ENCODE data around the gene TRPM5. TPM values are rescaled to one million over a fixed set of nuclear protein-coding genes. Genes with fewer than 3 reads are reported as not detected.
A peak's percentile ranks its signal among the peaks of the same experiment; 100 is the strongest.

TRPM5 gene
- total RNA-seq, 1 donor from 2014 or later: not detected

DNA sequence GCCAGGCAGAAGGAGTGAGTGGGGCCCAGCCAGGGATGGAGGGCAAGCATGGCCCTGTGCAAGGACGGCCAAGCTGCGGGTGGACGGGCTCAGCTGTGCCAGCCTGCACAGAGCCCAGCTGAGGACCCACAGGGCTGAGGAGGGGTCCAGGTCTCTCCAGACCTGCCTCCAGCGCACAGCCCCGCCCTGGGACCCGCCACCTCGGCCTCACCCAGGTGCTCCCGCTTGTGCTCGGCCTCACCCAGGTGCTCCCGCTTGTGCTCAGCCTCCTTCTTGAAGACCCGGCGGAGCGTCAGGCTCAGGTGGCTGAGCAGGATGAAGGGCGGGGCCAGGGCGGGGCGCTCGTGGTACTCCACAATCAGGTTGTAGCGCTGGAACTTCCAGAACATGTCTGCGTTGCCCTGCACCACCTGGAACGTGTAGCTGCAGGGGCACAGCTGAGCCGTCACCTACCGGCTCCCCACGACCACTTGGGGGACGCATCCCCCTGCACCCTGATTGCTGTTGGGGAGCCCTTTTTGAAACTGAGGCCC, 37.4 kb downstream of the TRPM5 start:
- ATAC-seq (no peak), DNase-seq (no peak)
- peaks cover 6% of the 10 kb centered on the region for H3K4me1 ChIP-seq
- intact Hi-C loops (cut with DNase I): no loop called here
- no peak overlapping the region for H3K27ac ChIP-seq
- H3K36me3 ChIP-seq: peaks cover 25% of the 10 kb centered on the region
- peaks cover 7% of the 10 kb centered on the region for H3K27me3 ChIP-seq (ENCODE audit: low read depth)
- H3K9me3 ChIP-seq: no peaks in the 10 kb centered on the region
- H3K4me3 ChIP-seq: no peak overlapping the region
- no peak for TF ChIP-seq CTCF (IDR thresholded peaks at IDR 0.05)

DNA sequence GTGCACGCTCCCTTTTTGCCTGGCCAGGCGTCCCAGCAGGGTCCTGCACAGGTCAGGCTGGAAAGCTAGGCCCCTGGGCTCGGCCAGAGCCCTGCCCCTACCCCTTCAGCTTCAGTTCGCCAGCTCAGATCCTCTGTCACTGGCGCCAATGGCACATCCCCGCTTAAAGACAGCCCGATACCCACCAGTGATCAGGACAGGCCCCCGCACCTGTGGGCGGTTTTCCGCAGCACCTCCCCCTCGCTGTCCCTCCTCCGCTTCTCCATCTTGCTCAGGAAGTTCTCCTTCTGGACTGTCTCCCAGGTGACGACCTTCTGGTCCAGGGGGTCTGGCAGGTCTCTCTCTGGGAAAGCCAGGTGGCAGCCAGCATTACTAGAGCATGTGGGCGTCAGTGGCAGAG, 37.9 kb downstream of the TRPM5 start:
- TF ChIP-seq CTCF (IDR thresholded peaks at IDR 0.05): no peak
- intact Hi-C loops (cut with DNase I): no loop called here

DNA sequence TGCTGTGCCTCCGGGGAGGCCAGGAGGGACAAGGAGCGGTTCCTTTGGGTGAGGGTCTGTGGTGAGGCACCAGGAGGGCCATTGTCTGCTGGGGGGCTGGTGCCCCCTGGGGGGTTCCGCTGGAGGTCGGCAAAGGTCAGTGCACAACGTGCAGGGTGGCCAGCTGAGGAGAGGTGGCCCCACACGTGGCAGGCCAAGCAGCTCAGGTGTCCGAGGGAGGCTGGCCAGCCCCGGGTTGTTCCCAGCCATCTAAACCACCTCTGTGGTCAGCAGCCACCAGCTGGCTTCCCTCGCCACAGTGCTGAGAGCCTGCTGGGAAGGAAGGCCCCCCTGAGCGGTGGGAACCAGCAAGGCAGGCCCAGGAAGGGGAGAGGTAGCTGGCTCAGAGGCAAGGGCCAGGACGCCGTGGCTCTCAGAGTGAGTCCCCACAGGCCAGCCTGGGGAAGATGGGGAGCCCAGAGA, 39.5 kb downstream of the TRPM5 start:
- DNase-seq: no peak
- peaks cover 25% of the 10 kb centered on the region for H3K36me3 ChIP-seq
- peaks cover 17% of the 10 kb centered on the region for H3K4me1 ChIP-seq
- no peak overlapping the region for H3K27ac ChIP-seq
- intact Hi-C loops (cut with DNase I): no loop called here
- peaks cover under 1% of the 10 kb centered on the region for H3K27me3 ChIP-seq (ENCODE audit: low read depth)
- H3K9me3 ChIP-seq: no peaks in the 10 kb centered on the region
- TF ChIP-seq CTCF (IDR thresholded peaks at IDR 0.05): no peak
- H3K4me3 ChIP-seq: no peak overlapping the region
- ATAC-seq: no peak

More for the DNA sequence above, 37.9 kb downstream of the TRPM5 start:
- Histone ChIP-seq H3K36me3 (peaks cover 25% of the 10 kb centered on the region), H3K27me3 (ENCODE audit: low read depth) (peaks cover 7% of the 10 kb centered on the region), H3K27ac (no peak overlapping the region), H3K9me3 (no peaks in the 10 kb centered on the region), H3K4me3 (no peak overlapping the region), H3K4me1 (peaks cover 11% of the 10 kb centered on the region)
- no peak for ATAC-seq
- no peak for DNase-seq

DNA sequence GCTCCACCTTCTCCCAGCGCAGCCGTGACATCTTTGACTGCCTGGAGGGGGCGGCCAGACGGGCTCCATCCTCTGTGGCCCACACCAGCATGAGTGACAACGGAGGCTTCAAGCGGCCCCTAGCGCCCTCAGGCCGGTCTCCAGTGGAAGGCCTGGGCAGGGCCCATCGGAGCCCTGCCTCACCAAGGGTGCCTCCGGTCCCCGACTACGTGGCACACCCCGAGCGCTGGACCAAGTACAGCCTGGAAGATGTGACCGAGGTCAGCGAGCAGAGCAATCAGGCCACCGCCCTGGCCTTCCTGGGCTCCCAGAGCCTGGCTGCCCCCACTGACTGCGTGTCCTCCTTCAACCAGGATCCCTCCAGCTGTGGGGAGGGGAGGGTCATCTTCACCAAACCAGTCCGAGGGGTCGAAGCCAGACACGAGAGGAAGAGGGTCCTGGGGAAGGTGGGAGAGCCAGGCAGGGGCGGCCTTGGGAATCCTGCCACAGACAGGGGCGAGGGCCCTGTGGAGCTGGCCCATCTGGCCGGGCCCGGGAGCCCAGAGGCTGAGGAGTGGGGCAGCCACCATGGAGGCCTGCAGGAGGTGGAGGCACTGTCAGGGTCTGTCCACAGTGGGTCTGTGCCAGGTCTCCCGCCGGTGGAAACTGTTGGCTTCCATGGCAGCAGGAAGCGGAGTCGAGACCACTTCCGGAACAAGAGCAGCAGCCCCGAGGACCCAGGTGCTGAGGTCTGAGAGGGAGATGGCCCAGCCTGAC, 41.2 kb downstream of the TRPM5 start:
- H3K36me3 ChIP-seq: peaks cover 30% of the 10 kb centered on the region
- no peak overlapping the region for H3K4me3 ChIP-seq
- ATAC-seq (no peak), DNase-seq (no peak)
- TF ChIP-seq CTCF (IDR thresholded peaks at IDR 0.05): no peak
- H3K27ac ChIP-seq: no peak overlapping the region
- intact Hi-C loops (cut with DNase I): no loop called here
- no peaks in the 10 kb centered on the region for H3K27me3 ChIP-seq (ENCODE audit: low read depth)
- H3K9me3 ChIP-seq: no peaks in the 10 kb centered on the region
- peaks cover 28% of the 10 kb centered on the region for H3K4me1 ChIP-seq

DNA sequence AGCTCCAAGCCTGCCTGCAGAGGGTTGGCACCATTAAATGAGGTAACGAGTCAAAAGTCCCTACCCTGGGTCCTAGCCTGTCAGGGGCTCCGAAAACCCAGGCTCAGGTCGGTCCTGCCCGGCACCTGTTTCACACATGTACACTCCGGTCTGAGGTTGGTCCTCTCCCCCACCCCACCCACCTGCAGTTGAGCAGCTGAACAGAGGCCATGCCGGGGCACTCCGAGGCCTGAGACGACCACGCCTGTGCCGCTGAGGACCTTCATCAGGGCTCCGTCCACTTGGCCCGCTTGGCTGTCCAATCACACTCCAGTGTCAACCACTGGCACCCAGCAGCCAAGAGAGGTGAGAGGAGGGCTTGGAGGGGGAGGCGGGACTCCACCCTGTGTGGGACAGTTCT, 42.2 kb downstream of the TRPM5 start:
- no peak for TF ChIP-seq CTCF (IDR thresholded peaks at IDR 0.05)
- Histone ChIP-seq H3K4me3 (peak overlapping the region; percentile 98), H3K36me3 (peaks cover 40% of the 10 kb centered on the region), H3K4me1 (peaks cover 28% of the 10 kb centered on the region), H3K27ac (no peak overlapping the region), H3K9me3 (no peaks in the 10 kb centered on the region), H3K27me3 (ENCODE audit: low read depth) (no peaks in the 10 kb centered on the region)
- no peak for DNase-seq
- no peak for ATAC-seq
- intact Hi-C loops (cut with DNase I): no loop called here

All from lower lobe of right lung (tissue), 2 donors.